DND-41 (cell line): ENCODE results near the gene CMSS1.

ENCODE experiments used
- CTCF ChIP-seq: IDR thresholded peaks from 2 replicates; pipeline ENCODE4 v1.5.1; 2012; ENCODE audit warnings: borderline replicate concordance, low read length, moderate library complexity, mild to moderate bottlenecking; ENCODE audit not compliant: poor library complexity, severe bottlenecking; ENCODE audit errors: extremely low read depth
- EZH2 ChIP-seq: IDR thresholded peaks from 3 replicates; pipeline ENCODE4 v1.6.1; 2012; ENCODE audit warnings: borderline replicate concordance, low read depth, mild to moderate bottlenecking, moderate library complexity, low read length, inconsistent platforms; ENCODE audit not compliant: severe bottlenecking

GRCh38 chr3:100029689-100030088 is 212.0 kb downstream of the CMSS1 start:
- TF ChIP-seq CTCF (no peak), EZH2 (no peak)
